Bone marrow (tissue), 2 donors: ENCODE results near the gene CIB4.

Experiments used
- DNase-seq, 2 donors: peaks; one replicate each; lab custom pipeline; 2025; lab: John Stamatoyannopoulos, UW

Gene CIB4

DNA sequence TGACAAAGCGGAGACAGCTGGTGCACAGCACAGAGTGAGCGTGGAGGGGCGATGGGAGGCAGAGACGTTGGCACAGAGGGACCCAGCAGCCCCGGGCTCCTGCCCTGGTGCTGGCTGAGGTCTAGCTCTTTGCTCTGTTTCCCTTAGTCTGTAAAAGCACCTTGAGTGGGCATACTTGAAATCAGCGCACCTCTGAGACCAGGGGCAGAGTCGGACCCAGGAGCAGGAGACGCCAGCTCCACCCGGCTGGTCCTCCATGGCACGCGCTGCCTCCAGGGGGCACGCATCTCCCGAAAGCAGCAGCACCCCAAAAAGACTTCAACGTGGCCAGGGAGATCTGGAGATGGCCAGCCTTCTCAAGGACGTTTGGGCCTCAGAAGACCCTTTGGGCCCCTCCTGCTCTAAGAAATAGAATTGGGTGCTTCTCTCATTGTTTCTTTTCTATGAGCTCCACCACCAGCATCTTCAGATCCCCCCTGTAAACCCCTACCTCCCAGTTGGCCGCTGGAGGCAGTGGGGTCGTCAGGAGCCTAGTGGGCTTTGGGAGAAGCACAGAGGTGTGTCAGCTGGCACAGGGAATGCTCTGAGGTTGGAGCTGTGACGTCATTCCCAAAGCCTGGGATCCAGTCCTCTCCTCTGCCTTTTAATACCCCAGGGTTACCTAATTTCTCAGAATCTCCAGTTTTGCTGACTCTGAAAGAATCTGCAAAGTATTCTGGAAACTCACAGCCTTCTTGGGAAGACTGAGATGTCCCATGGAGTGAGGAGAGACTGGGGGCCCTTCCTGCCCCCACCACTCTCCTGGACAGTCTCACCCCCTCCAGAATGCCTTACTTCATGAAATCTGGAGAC, 58.9 kb downstream of the CIB4 start:
- DNase-seq = no peak

DNA sequence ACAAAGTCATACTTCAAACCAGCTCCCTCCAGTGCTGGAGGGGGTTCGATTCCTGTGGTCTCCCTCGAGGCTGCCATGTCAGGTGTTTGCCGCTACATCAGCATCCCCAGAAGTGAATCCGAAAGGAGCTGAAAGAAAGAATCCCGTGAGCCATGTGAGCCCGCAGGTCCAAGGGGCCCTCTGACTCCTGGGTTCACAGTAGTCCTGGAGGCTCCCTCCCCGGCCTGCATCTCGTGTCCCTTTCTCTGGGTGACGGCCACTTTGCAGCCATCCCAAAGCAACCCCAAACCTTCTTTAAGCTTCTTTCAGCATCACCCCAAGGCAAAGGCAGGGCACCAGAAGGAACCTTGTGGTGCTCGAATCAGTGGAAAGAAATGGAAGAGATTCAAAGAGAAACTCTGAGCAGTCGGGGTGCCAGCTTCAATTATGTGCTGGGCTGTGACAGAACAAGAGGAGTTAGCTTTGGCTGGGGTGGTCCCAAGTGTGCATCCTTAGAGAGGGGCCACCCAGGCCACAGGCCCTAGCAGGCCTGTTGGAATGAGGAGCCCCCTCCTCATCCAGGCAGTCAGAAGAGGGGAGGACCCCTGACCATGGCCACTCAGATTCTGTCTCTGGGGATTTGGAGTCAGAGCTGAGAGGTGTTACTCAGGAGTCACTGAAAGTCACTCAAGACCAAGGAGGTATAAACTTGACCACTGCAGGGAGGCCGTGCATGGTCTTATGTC, 59.7 kb downstream of the CIB4 start:
- no peak for DNase-seq

DNA sequence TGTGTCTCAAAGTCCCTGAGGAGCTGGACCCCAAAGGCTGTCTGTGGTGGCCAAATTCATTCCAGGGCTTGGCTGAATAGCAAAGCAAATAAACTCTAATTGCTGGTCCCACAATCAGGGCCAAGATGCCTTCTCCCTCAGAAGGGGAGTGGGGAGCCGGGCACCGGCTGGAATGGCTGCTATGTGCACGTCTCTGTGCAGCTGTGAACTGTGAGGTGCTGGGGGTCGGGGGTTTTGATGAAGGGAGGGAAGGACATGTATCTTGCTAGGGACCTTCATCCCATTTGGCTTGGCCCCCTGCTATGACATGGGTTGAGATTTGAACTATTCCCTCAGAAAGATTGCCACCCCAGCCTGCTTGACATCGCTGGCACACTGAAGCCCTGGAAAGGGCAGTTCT, 60.4 kb downstream of the CIB4 start:
- DNase-seq = no peak

DNA sequence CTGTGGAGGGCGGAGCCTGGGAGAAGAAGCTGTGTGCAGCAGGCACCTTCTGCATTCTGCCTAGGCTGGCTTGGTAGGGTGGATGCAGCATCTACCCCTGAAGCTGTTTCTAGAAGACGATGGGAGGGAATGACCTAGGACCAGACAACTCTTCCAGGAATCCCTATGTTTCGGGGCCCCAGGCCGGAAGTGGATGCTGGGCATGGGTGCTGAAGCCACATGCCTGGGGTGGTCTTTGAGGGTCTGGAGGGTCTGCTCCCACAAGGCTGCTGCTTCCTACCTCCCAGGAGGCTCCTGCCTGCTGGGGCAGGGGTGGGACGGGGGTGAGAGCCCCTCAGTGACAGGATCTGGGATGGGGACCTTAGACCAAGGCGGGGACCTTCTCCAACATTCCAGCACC, 61.0 kb downstream of the CIB4 start:
- DNase-seq = no peak

DNA sequence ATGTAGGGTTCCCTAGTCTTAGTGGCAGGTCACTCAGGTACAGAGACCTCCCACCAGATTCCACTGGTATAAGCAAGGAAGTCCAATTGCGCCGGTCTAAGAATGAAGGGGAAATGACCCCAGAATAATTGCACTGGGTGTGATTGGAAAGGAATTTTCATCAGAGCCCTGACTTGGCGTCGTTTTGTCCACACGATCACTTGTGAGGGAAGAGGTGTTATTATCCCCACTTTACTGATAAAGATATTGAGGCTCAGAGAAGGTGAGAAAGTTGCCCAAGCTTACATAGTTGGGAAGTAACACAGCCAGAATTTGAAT, 61.5 kb downstream of the CIB4 start:
- DNase-seq = no peak

DNA sequence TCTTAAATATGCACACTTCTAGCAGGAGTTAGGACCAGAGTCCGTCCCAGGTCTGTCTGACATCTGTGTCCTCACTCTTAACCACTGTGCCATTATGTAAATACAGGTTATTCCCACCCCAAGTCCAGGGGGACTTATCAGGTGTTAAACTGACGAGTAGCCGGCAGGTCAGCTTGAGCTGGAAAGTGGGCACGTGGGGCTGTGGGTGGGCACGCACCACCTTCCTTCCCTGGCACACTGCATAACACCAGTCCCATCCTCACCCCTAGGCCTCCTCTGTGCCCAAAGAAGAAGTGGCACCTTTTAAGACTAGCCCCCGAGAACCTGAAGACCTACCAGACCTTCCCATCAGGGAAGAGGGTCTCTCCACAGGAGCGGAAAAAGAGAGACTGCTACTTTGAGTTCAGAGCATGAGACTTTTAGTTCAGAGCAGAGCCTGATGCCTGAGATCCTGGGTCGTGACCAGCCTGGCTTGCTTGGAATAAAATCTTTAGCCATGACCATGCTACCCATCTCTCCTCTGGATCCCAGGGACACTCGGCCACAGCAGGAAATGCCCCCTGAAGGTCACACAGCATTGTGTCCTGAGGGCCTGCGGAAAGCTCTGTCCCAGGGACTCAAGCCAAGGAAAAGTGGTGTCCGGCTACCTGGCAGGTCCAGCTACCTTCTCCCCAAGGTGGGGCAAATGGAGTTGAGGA, 62.0 kb downstream of the CIB4 start:
- no peak for DNase-seq

DNA sequence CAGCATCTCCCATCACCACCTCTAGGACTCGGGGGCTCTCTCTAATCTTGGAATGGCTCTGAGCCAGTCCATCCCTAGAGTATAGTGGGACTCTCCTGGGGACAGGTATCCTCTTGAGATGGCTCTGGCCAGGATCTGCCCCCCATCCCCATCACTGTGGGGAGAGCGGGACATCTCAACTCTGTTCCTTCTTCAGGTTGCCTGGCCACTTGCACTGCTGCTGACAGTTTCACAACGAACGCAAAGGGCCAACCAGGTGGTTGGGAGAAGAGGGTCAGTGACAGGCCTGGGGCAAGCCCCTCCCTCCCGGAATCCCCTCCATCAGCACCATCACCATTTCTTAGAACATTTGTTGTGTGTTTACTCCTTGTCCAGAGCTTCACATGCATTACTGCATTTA, 62.6 kb downstream of the CIB4 start:
- DNase-seq = no peak

DNA sequence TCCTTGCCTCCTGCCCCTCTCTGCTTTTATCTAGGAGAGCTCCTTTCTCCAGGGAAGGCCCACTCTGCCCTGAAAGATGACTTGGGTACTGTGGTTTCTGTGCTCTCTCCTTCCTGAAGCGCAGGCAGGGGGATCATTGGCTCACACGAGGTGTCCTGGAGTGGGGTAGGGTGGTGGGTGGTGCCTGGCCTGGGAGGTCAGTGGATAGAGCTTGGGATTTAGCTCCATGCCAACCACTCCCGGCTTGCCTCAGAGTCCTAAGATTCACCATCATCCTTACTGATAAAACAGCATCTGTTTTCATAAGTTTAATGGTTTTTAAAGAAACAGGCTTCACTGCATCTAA, 63.1 kb downstream of the CIB4 start:
- no peak for DNase-seq

DNA sequence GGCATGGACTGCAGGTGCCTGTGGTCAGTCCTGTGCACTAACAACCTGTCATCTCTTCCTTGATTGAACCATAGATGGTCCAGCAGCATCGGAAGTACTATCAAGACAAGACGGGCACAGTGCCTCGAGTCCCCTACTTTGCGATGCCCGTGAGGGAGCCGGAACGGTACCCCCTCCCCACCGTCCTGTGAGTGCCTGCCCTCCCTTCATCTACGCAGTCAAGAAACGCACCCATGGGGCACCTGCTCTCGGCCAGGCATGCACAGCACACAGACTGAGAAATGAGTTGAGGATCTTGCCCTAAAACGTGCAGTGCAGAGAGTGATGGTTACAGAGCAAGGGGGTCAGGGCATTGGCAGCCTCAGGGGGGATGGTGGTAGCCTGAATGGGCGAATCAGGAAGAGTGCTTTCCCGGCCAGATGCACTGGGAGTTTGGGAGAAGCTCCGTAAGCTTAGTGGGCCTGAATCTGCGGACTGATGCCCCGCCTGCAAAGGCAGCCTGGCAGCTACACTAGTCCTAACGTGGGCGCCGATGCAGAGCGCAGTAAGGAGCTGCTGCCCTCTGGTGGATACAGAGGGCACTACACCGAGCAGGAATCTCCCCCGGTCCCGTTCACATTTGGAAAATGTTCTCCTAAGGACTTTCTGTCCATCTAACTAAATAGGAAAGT, 63.6 kb downstream of the CIB4 start:
- peak; percentile 12 to 17 for DNase-seq

DNA sequence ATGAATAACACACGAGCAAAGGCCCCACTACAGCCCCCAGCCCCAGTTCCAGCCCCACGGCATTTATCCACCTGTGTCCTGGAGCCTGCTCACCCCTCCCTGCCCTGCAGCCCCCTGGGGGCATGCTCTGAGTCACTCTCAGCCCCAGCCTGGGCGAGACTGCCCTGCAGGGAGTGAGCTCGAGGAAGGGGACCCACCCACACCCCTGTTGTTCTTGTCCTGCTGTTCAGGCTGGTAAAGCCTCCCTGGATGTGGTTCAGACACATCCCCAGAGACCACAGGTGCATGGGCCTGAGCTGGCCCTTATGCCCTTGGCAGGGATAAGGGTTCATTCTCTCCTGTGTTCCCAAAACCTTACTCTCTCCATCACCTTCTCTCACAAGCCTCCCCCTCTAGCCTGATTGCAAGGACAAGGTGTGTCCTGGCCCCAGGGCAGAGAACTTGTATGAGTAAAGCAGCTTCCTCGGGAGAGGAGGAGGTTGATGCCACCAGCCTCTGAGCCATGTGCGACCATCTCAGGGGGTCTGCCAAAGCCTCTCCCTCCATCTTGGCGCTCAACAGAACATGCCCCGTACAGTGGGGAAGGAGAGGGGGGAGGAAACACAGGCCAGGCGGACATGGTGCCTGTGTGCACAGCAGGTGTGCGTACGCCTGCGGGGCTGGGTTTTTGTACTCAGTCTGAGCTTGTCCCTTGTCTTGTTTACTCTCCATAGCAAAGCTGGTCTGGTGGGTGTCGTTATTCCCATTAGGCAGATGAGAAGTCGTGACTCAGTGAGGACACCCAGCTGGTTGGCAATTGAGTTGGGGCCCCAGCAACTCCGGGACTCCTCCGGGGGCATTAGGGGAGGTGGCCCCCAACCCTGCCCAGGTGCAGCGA, 64.4 kb downstream of the CIB4 start:
- no peak for DNase-seq

DNA sequence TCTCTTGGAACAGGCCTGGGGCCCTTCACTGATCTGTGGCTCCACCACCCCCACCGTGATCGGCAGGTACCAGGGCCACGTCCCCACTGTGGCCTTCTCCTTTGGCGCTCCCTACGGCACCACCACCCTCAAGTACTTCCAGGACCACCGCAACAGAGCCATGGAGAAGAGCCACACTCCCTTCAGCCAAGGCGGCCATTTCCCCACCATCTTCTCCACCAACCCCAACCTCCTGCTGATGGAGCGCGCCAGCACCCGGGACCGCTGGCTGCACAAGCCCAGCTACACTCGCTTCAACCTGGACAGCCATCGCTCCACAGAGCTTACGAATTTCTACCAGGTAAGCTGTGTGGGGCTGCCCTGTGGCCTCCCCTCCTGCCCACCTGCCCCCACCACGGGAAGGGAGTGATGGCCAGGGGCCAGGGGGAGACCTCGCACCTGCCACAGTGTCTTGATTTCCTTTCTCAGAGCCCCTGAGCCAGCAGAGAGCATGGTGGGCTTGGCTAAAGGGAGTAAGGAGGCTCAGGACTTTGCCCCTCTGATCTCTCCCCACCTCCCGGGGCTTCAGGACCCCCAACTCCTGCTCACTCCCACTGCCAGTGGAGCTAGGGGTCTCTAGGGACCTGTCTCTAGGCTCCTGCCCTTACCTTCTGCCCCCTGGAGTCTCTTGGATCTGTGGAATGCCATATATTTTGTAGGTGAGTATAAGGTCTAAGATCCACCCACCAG, 65.2 kb downstream of the CIB4 start:
- DNase-seq = no peak

DNA sequence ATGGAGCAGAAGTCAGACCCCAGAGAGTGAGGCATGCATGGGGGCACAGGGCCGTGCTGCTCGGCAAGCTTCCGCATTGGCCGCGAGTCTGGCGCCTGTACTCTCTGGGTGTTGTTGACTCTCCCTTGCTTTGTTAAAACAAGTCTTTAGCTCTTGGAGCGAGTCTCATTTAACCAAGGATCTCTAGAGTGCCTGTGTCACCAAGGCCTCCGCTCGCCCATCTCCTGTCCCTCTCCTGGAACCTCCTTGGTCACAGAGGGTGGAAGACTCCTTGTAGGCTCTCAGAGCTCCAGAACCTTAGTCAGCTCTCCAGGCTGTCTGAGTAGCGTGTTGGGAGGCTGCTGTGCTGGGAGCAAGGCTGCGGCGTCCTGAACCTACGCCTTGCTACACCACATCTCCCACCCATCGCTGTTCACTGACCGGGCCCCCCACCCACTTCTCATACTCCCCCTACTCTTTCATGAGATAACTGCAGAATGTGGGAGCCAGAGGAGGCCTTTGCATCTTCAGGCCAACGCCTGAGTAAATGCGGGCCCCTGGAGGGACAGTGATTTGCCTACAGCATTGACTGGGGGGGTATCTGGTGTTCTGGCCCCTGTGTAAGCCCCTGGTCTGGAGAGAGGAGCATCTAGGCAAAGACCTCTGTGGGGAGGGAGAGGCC, 66.1 kb downstream of the CIB4 start:
- DNase-seq = no peak

DNA sequence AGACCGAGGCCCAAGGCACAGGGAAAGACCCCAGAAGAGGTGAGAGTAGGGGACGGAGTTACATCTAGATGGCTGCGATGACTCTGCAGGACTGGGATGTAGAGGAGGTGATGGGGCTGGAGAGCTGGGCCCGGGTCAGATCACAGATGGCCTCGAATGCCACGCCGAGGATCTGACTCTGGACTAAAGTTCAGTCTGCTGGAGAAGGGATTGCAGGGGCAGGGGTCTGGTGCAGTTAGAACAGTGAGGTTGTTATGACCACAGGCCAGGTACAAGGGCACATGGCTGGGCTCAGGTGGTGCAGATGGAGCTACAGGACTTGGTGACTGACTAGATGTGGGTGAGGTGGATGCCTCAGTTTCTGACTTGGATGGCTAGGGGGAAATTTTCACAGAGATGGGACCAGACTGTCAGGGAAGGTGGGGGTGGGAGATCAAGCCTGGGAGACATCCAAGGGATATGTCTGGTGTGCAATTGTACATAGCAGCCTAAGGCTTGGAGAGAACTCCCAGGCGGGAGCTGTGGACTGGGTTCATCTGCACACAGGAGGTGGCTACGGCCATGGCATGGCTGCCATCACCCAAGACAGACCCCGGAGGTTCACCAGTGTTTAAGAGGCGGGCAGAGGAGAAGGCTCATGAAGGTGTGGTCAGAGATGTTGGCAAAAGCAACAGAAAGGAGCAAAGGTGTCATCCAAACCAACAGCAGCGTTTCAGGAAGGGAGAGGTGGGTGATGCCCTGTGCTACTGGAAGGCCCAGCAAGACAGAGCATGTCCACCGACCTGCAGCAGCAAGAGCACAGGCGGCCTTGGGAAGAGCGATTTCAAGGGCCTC, 66.9 kb downstream of the CIB4 start:
- no peak for DNase-seq

DNA sequence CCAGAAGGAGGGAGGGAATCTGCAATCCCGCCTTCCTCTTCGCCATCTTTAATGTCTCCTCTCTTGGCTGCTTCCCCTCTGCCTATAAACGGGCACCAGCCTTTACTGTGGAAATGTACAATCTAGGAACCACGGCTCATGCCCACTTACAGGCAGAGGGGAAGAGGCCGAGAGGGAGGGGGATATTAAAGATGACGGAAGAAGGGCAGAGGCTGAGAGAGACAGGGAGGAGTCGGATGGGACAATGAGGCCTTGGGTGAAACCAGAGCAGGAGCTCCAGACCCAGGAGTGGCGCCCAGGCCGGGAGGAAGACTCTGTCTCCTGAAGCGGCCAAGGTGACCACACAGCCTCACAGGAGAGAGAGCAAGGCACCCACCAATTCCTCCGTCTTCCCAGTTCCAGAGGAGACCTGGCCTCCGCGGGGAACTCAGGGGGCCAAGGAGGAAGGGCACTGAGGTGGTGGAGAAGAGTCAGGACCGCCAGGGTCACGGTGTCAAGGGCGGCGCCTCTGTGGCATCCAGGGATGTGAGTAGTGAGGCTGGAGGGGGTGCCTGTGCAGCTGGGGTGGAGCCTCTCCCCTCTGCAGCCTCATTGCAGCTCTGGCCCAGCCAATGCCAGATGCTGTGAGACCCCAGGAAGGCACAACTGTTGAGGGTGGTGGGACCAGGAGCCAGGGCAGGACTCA, 67.8 kb downstream of the CIB4 start:
- DNase-seq = no peak

DNA sequence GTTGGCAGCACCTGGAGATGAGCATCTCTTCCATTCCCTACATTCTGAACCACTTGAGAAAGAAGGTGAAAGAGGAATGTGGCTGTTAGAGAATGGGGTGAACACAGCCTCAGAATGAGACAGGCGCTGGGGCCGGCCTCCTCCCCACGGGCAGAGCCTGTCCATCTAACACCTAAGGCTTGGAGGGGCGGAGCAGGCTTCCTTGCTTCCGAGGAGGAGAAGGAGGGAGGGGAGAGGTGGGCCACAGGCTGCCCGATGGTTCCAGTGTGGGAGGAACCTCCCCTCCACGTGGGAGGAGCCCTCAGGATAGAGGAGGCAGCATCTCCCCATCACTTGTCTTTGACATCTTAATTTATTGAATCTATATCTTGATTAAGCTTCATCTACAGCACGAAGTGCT, 68.6 kb downstream of the CIB4 start:
- no peak for DNase-seq

DNA sequence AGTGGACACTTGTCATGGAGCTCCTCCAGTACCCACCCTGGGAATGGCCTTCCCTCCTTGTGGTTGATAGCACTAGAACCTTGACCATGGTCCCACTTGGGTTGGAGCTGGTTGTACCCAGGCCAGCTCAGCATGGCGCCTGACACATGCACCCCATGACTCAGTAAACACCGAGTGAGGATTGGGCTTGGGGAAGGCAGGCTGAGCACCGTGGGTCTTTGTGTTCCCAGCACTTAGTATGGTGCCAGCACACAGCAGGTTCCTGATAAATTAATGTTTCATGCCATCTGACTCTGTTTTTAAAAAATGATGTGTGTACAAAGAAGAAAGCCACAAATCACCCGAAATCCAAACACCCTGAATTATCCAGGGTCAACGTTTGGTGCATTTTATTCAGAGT, 69.8 kb downstream of the CIB4 start:
- no peak for DNase-seq

DNA sequence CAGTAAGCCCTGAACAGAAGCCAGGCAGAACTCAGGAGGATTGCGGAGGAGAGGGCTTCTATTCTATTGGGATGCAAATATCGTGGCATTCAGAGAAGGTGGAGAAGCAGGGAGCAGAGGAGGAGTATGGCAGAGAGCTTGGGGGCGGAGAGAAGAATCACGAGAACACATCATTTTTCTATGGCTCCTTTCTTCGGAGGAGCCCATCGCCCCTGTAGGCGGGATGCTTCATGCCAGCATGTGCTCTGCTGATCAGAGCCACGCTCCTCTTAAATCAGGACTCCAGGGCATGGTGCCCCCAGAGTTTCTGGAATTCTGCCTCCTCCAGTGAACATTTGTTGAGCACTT, 71.1 kb downstream of the CIB4 start:
- DNase-seq = no peak

DNA sequence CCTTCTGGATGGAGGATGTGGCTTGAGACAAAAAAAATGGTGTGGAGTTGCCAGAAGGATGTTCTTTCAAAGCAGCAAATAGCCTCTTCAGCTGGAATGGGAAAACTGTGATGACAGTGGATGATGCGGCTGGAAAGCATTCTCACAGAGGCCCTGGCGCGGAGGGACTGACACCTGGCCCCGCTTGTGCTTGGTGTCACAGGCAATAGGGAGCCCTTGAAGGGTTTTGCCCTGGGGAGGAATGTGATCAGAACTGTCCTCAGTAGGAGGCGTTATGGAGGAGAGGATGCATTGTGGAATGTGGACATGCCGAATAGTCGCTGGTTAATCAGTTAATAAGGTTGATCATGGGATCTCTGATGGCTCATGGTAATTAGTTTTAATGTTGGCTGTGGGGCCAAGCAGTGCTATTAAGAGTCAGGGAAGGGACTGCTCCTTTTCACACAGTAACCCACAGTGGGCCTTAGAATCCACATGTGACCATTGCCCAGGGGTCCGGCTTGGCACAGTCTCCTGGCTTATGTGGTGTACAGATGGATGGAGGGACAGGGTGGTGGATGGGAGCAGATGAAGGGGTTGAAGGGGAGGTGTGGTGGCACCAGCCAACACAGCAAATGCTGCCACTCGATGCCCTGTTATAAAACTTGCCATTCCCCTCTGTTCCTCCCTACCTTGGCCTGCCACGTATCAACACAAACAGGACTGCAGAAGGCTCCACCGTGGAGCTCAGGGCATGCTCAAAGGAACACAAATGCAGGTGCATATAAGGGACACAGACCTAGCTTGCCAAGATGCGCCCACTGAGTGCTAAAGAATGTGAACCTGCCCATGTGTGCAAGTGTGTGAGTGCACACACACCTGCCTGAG, 71.7 kb downstream of the CIB4 start:
- no peak for DNase-seq
